Nephron (organoid): ENCODE measurements around the gene GDPD3.

Experiments used
- H3K27ac Mint-ChIP-seq, 3 experiments: 2 replicates each; pipeline ENCODE4 v1.8.0; 2020; ENCODE audit warnings: mixed read lengths in 3 of 3, mild to moderate bottlenecking in 2 of 3, moderate library complexity in 1 of 3
- H3K27me3 Mint-ChIP-seq: 2 replicates; pipeline ENCODE4 v1.8.0; 2021; ENCODE audit warnings: low read depth, mild to moderate bottlenecking, moderate library complexity, mixed read lengths
- H3K36me3 Mint-ChIP-seq: 2 replicates; pipeline ENCODE4 v1.8.0; 2020; ENCODE audit warnings: low read depth, mixed read lengths
- H3K4me1 Mint-ChIP-seq: 2 replicates; pipeline ENCODE4 v1.8.0; 2020; ENCODE audit warnings: mixed read lengths
- H3K4me3 Mint-ChIP-seq, 3 experiments: 2 replicates each; pipeline ENCODE4 v1.8.0; 2020; ENCODE audit warnings: mild to moderate bottlenecking in 3 of 3, mixed read lengths in 3 of 3, moderate library complexity in 2 of 3
- H3K9me3 Mint-ChIP-seq: 2 replicates; pipeline ENCODE4 v1.8.0; 2020; ENCODE audit warnings: mixed read lengths
- TF ChIP-seq, protein P1 (sequence below), 3 experiments: fragments of 200-600 bp; sonication (generic); IDR thresholded peaks; one replicate each; pipeline ENCODE4 v1.5.0; 2021; ENCODE audit warnings: antibody characterized with exemption in 3 of 3; ENCODE audit not compliant: unreplicated experiment in 3 of 3

The GDPD3 gene

DNA sequence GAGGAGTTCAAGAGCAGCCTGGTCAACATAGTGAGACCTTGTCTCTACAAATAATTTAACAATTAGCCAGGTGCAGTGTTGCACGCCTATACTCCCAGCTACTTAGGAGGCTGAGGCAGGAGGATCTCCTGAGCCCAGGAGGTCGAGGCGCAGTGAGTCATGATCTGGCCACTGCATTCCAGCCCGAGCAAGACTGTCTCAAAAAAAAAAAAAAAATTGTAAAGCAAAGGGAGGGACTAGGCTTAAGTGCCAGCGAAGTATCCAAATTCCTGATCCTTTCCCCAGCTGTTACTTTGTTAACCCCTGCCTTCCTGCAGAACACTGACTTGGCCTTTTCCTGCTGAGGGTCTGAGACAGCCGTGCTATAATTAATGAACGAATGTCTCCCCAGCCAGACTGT is 2.7 kb downstream of the GDPD3 start:
- peaks cover 8% of the 10 kb centered on the region for H3K4me1 Mint-ChIP-seq
- no peaks in the 10 kb centered on the region for H3K9me3 Mint-ChIP-seq
- TF ChIP-seq, protein P1, sequence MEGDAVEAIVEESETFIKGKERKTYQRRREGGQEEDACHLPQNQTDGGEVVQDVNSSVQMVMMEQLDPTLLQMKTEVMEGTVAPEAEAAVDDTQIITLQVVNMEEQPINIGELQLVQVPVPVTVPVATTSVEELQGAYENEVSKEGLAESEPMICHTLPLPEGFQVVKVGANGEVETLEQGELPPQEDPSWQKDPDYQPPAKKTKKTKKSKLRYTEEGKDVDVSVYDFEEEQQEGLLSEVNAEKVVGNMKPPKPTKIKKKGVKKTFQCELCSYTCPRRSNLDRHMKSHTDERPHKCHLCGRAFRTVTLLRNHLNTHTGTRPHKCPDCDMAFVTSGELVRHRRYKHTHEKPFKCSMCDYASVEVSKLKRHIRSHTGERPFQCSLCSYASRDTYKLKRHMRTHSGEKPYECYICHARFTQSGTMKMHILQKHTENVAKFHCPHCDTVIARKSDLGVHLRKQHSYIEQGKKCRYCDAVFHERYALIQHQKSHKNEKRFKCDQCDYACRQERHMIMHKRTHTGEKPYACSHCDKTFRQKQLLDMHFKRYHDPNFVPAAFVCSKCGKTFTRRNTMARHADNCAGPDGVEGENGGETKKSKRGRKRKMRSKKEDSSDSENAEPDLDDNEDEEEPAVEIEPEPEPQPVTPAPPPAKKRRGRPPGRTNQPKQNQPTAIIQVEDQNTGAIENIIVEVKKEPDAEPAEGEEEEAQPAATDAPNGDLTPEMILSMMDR (IDR thresholded peaks at IDR 0.05; ENCODE audit: unreplicated experiment in 3 of 3), result no peak
- H3K4me3 Mint-ChIP-seq, result peak overlapping the region in 1 of 3 experiments; percentile 16
- H3K27me3 Mint-ChIP-seq, result peaks cover 7% of the 10 kb centered on the region
- peaks cover 32% of the 10 kb centered on the region for H3K36me3 Mint-ChIP-seq
- peak overlapping the region; percentile 49 to 72 (median 70) for H3K27ac Mint-ChIP-seq

DNA sequence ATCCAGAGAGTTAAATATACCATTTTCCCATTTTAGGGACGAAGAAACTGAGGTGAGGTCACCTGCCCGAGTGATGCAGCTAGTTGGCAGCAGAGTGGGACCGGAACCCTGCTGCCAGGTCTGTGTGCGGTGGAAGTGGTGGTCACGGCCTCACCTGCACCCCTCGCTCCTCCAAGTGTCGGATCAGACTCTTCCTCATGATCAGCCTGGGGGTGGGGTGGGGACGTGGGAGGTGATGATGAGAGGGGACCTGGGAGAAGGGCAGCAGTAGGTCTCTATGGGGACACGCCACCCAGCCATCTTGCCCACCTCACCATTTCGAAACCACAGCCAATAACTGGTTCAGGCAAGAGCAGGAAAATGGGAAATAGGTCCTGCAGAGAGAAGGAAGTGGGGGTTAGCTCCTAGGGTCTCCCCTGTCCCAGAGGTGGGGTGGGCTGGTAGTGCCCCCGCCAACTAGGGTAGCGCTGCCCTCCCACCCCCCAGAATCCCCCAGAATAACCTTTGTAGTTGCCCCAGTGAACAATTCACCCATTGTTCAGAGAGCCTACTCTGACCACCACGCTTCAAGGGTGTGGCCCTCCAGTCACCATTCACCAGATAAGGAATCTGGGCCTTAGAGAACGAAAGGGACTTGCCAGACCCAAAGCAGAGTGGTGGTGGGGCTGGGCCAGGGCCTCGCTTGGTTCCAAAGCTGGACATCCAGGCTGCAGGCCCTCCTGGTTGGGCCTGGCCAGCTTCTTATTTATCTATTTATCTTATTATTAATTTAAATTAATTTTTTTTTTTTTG is 5.1 kb downstream of the GDPD3 start:
- peaks cover 49% of the 10 kb centered on the region for H3K36me3 Mint-ChIP-seq
- H3K27ac Mint-ChIP-seq, result no peak overlapping the region
- peaks cover 14% of the 10 kb centered on the region for H3K4me1 Mint-ChIP-seq
- no peaks in the 10 kb centered on the region for H3K9me3 Mint-ChIP-seq
- no peaks in the 10 kb centered on the region for H3K27me3 Mint-ChIP-seq
- TF ChIP-seq, protein P1 (IDR thresholded peaks at IDR 0.05; ENCODE audit: unreplicated experiment in 3 of 3), result no peak
- no peak overlapping the region for H3K4me3 Mint-ChIP-seq

DNA sequence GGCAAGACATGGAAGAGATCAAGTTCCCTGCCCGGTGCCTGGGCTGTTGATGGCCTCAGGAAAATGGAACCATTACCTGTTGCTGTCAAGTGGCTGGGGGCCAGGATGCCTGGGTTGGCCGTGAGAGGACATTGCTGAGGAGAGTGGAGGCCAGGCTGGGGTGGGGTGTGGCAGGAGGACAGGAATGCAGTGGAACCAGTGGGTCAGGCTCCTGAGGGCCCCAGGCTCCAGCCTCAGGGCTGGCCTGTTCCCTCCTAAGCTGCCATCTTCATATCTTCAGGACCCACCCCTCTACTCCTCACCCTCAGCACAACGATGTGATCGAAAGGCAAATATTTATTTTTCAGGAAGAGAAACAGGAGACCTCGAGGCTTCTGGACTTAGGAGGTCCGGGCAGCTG is 8.8 kb downstream of the GDPD3 start:
- H3K9me3 Mint-ChIP-seq, result peaks cover 2% of the 10 kb centered on the region
- H3K27ac Mint-ChIP-seq, result no peak overlapping the region
- H3K4me3 Mint-ChIP-seq, result no peak overlapping the region
- peaks cover 7% of the 10 kb centered on the region for H3K4me1 Mint-ChIP-seq
- H3K36me3 Mint-ChIP-seq, result peaks cover 57% of the 10 kb centered on the region
- TF ChIP-seq, protein P1 (IDR thresholded peaks at IDR 0.05; ENCODE audit: unreplicated experiment in 3 of 3), result no peak
- H3K27me3 Mint-ChIP-seq, result no peaks in the 10 kb centered on the region

DNA sequence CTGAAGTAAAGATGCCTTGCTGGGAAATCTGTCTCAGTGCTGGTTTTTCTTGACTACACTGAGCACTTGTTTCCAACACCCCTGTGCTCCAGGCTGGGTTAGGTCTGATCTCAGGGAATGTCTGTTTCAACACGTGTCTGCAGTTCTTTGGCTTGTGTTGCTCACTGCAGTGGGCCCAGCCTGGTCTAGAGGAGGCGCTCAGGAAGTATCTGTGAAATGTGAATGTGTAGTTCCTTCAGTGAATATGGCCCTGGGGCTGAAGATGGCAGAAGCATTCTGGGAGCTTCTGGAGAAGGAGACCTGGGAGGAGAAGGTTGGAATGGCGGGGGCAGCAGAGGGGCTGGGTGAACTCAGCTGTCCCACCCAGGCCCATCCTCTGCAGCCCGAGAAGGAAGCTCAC is 9.2 kb downstream of the GDPD3 start:
- TF ChIP-seq, protein P1 (IDR thresholded peaks at IDR 0.05; ENCODE audit: unreplicated experiment in 3 of 3), result no peak
- Mint-ChIP-seq H3K9me3 (peaks cover 2% of the 10 kb centered on the region), H3K27ac (no peak overlapping the region), H3K4me1 (peaks cover 7% of the 10 kb centered on the region), H3K4me3 (no peak overlapping the region), H3K36me3 (peaks cover 57% of the 10 kb centered on the region), H3K27me3 (no peaks in the 10 kb centered on the region)

DNA sequence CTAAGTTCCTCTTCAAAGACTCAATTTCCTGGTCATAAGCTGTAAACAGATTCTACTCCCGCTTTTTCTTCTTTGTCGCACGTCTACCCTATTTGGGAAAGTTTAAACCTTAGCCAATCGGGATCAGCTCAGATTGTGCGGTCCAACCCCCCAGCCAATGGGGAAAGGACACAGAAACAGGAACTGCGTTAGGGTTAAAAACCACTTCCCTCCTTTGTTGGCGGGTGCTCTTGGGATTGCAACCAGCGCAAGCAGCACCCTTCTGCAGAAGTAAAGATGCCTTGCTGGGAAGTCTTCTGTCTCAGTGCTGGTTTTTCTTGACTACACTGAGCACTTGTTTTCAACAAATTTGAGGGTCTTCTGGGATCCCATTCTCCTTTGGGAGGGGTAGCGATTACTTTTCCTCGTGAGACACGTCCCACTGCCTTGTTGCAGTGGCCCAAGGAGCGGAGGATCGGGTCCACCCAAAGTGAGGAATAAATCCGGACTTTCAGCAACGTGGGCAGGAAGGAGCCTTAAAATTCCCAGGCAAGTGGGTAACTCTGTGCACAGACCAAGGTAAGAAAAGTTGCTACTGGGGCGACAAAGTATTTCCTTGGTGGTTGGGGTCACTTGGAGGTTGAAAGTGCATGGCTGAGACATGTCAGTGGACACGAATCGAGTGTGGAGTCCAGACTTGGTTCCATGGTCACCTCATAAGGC is 16.3 kb downstream of the GDPD3 start:
- Mint-ChIP-seq H3K9me3 (peaks cover 16% of the 10 kb centered on the region), H3K36me3 (peaks cover 33% of the 10 kb centered on the region), H3K4me1 (peaks cover 35% of the 10 kb centered on the region), H3K27ac (peak overlapping the region; percentile 93 to 98 (median 98)), H3K4me3 (peak overlapping the region; percentile 80 to 97 (median 92)), H3K27me3 (no peaks in the 10 kb centered on the region)
- TF ChIP-seq, protein P1 (IDR thresholded peaks at IDR 0.05; ENCODE audit: unreplicated experiment in 3 of 3), result no peak
